Measurements from ENCODE around the gene NYNRIN.
A peak's percentile ranks its signal among the peaks of the same experiment; 100 is the strongest.
"Not testable (repeated sequence)": the region's sequence is repeated elsewhere in the genome, so short reads cannot be mapped to it uniquely, and the experiment has no call there.

The NYNRIN gene

DNA sequence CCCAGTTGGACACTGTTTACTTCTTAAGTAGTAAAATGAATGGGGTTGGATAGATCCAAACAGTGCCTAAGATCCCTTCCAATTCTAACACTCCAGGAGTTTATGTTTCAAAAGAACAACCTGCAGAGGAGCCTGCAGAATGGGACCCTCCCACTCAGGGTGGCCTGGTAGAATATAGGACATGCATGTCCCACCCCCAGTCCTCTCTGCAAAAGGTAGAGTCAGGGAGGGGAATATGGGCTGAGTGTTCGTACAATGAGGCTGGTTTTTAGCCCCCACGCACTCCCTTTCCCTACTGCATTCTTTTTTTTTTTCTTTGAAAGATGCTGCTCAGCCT lies 11.8 kb upstream of the NYNRIN start:
- CTCF ChIA-PET: interaction anchor here (1.7 kb wide), 1 partner anchor 8 kb away, joined by 7 read pairs; no protein-coding TSS in a partner anchor

DNA sequence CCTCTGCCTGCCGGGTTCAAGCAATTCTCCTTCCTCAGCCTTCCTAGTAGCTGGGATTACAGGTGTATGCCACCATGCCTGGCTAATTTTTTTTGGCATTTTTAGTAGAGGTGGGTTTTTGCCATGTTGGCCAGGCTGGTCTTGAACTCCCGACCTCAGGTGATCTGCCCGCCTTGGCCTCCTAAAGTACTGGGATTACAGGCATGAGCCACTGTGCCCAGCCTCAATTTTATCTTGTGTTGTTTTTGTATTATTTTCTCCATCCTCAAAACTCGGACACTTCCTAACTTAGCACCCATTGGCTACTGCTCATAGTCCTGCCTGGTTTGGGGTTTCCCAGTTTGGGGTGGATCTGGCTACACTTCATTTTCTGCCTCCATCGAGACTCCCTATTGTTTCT lies 11.2 kb upstream of the NYNRIN start:
- DNase-seq (ENCODE audit: low read depth, low spot score); H3K4me3 ChIP-seq (ENCODE audit: low read depth, low read length): not testable (repeated sequence)
- ChIA-PET POLR2A (interaction anchor here (0.9 kb wide), 1 partner anchor 8 kb away, joined by 3 read pairs; no protein-coding TSS in a partner anchor), CTCF (interaction anchor here (0.6 to 1.7 kb wide), 2 partner anchors 8 to 55 kb away, joined by 3 to 7 read pairs; no protein-coding TSS in a partner anchor)

More for the DNA sequence above, 11.8 kb upstream of the NYNRIN start:
- H3K4me3 ChIP-seq (ENCODE audit: low read depth, low read length): no peak overlapping the region
- POLR2A ChIA-PET: no interaction called here
- no peak for DNase-seq (ENCODE audit: low read depth, low spot score)
- TF ChIP-seq, protein P1, sequence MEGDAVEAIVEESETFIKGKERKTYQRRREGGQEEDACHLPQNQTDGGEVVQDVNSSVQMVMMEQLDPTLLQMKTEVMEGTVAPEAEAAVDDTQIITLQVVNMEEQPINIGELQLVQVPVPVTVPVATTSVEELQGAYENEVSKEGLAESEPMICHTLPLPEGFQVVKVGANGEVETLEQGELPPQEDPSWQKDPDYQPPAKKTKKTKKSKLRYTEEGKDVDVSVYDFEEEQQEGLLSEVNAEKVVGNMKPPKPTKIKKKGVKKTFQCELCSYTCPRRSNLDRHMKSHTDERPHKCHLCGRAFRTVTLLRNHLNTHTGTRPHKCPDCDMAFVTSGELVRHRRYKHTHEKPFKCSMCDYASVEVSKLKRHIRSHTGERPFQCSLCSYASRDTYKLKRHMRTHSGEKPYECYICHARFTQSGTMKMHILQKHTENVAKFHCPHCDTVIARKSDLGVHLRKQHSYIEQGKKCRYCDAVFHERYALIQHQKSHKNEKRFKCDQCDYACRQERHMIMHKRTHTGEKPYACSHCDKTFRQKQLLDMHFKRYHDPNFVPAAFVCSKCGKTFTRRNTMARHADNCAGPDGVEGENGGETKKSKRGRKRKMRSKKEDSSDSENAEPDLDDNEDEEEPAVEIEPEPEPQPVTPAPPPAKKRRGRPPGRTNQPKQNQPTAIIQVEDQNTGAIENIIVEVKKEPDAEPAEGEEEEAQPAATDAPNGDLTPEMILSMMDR (IDR thresholded peaks at IDR 0.05; ENCODE audit: insufficient read depth, low read length, missing control alignments): no peak

DNA sequence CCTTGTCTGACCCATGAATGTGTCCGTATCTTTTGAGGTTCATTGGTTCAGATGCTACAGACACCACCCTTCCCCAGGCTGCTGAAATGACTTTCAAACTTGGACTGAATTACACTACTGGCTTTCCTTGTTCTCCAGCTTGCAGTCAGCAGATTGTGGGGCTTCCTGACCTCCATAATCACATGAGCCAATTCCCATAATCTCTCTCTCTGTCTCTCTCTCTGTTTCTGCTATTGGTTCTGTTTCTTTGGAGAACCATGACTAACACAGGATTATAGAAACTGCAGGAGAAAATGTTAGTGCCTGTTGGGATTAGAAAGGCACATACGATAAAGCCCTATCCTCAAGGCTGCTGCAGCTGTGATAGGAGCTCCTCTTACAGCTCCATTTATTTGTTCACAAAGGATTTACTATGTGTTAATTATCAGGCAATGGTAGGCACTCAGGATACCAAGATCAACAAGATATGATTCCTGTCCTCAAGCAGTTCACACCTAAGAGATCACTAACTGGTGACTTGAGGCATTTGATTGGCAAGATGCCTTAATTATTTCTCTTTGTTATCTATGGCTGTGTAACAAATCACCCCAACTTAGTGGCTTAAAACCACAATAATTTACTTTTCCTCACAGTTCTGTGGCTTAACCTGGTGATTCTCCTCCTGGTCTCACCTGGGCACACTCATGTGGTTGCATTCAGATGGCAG lies 10.2 kb upstream of the NYNRIN start:
- H3K4me3 ChIP-seq (ENCODE audit: low read depth, low read length): no peak overlapping the region
- DNase-seq (ENCODE audit: low read depth, low spot score): no peak
- CTCF ChIA-PET: interaction anchor here (1.0 to 3.2 kb wide), 5 partner anchors 9 to 58 kb away, joined by 4 to 15 read pairs (median 11); partner anchors contain the start of gene ADCY4
- POLR2A ChIA-PET: interaction anchor here (0.6 to 1.0 kb wide), 3 partner anchors 9 to 22 kb away, joined by 3 to 4 read pairs (median 3); no protein-coding TSS in a partner anchor
- TF ChIP-seq, protein P1 (IDR thresholded peaks at IDR 0.05; ENCODE audit: insufficient read depth, low read length, missing control alignments): no peak

DNA sequence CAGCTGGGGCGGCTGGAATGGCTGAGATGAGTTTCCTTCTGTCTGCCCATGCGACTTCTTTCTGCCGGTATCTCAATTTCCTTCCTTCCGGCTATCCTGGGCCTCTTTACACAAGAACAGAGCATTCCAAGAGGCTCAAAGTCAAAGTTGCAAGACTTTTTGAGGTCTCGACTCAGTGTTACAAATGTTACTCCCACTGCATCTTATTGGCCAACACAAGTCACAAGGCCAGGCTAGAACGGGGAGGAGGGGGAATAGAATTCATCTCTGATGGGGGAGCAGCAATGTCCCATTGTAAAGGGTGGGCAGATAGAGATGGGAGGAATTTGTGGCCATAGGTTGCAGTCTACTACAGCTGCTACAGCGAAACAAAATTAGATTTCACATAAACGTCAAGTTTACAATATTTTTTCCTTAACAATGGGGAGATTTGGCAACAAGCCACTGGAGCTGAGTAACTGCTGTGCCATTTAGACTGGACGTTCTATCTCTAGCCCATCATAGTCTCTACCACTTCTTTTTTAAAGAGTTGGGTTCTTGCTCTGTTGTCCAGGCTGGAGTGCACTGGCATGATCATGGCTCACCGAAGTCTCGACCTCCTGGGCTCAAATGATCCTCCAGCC lies 9.5 kb upstream of the NYNRIN start:
- DNase-seq (ENCODE audit: low read depth, low spot score): no peak
- H3K4me3 ChIP-seq (ENCODE audit: low read depth, low read length): no peak overlapping the region
- ChIA-PET POLR2A (interaction anchor here (0.6 to 1.0 kb wide), 2 partner anchors 9 to 23 kb away, joined by 3 to 4 read pairs; no protein-coding TSS in a partner anchor), CTCF (interaction anchor here (1.2 to 3.2 kb wide), 7 partner anchors 10 to 56 kb away, joined by 3 to 15 read pairs (median 7); partner anchors contain the start of genes ADCY4 and NYNRIN)
- TF ChIP-seq, protein P1 (IDR thresholded peaks at IDR 0.05; ENCODE audit: insufficient read depth, low read length, missing control alignments): no peak

DNA sequence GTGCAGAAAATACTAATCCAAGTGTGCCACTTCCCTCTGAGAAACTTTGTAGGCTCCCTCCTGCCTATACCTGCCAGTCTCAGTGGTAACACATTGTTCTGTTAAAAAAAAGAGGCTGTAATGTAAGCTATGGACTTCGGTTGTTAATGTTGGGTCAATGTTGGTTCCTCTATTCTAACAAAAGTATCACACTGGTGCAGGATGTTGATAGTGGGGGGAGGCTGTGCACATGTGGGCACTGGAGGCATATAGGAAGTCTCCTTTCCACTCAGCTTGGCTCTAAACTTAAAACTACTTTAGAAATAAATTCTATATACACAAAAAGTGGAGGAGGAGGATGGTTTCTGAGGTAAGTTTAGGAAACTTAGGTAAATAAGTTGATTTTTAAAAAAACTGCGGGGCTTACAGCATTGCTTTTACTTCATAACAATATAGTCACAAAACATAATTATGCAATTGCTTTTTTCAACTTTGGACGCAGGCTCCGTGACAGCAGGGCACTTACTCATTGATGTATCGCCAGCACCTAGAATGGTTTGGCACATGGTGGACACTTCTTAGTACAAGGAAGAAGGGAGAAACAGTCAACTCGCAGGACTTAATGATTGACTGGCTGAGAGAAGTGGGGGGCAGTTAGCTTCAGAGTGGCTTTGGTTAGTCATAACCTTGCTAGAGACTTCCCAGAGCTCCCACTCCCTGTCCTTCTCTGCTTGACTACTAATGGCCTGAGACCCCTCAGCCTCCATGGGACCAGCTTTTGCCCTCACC lies 7.9 kb upstream of the NYNRIN start:
- DNase-seq (ENCODE audit: low read depth, low spot score): no peak
- ChIA-PET CTCF (interaction anchor here (0.6 to 3.2 kb wide), 10 partner anchors 8 to 67 kb away, joined by 3 to 15 read pairs (median 5); partner anchors contain the start of genes ADCY4 and NYNRIN), POLR2A (interaction anchor here (1.5 kb wide), 1 partner anchor 11 kb away, joined by 6 read pairs; no protein-coding TSS in a partner anchor)
- TF ChIP-seq, protein P1 (IDR thresholded peaks at IDR 0.05; ENCODE audit: insufficient read depth, low read length, missing control alignments): no peak
- no peak overlapping the region for H3K4me3 ChIP-seq (ENCODE audit: low read depth, low read length)

DNA sequence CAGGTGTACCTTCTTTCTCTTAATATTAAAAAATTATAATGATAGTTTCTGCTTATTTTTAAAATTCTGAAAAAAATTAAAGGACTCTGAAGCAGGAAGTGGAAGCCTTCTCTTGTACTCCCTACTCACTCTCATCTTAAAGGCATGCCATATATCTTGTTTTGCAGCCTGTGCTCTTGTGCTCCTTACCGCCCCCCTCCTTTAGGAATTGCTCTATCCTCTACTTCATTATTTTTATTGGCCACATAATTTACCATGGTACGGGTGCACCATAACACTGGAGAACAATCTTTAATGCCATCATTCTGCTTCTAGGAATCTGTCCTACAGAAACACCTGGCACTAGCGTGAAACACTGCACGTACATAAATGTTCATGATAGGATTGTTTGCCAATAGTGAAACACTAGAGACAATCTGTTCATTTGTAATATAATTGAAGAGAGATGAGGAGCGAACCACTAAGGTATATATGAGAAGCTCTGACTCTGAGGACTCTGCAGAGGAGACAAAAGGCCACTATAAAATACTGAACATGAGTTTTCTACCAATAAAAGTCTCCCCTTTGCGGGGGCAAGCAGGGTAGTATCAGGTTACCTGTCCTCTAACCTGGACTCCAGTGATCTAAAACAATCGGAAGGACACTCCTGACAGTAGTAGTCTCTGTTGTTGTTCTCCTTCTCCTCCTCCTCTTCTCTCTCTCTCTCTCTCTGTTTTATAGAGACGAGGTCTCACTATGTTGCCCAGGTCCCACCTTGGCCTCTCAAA lies 6.3 kb upstream of the NYNRIN start:
- DNase-seq (ENCODE audit: low read depth, low spot score): no peak
- ChIA-PET CTCF (interaction anchor here (0.8 to 1.6 kb wide), 4 partner anchors 19 to 59 kb away, joined by 3 to 5 read pairs (median 4); no protein-coding TSS in a partner anchor), POLR2A (no interaction called here)
- TF ChIP-seq, protein P1 (IDR thresholded peaks at IDR 0.05; ENCODE audit: insufficient read depth, low read length, missing control alignments): peak; percentile 11
- H3K4me3 ChIP-seq (ENCODE audit: low read depth, low read length): no peak overlapping the region; the same call in 1 of the 2 replicates

Data from AG04449 (cell line).